Measurements from ENCODE around the gene TECTB.

TECTB gene

GRCh38 chr10:112308125-112308502, 24.9 kb downstream of the TECTB start:
- DNase-seq (ENCODE audit: low spot score) (no peak), ATAC-seq (ENCODE audit: low read depth) (no peak)
- H3K4me1 ChIP-seq (ENCODE audit: insufficient read depth, poor library complexity, severe bottlenecking) = no peaks in the 10 kb centered on the region
- H3K4me3 ChIP-seq (ENCODE audit: severe bottlenecking) = no peak overlapping the region
- no peaks in the 10 kb centered on the region for H3K27me3 ChIP-seq (ENCODE audit: insufficient read depth, poor library complexity, severe bottlenecking)
- no peak overlapping the region for H3K27ac ChIP-seq (ENCODE audit: poor library complexity, severe bottlenecking)
- no peaks in the 10 kb centered on the region for H3K36me3 ChIP-seq (ENCODE audit: low read depth)
- H3K9me3 ChIP-seq (ENCODE audit: severe bottlenecking) = no peaks in the 10 kb centered on the region
- peak; percentile 47 for TF ChIP-seq CTCF (IDR thresholded peaks at IDR 0.05; ENCODE audit: poor library complexity, severe bottlenecking)

- ATAC-seq (ENCODE audit: low read depth) (no peak), DNase-seq (ENCODE audit: low spot score) (no peak)
- Histone ChIP-seq H3K4me3 (ENCODE audit: severe bottlenecking) (no peak overlapping the region), H3K27me3 (ENCODE audit: insufficient read depth, poor library complexity, severe bottlenecking) (no peaks in the 10 kb centered on the region), H3K36me3 (ENCODE audit: low read depth) (no peaks in the 10 kb centered on the region), H3K4me1 (ENCODE audit: insufficient read depth, poor library complexity, severe bottlenecking) (no peaks in the 10 kb centered on the region), H3K9me3 (ENCODE audit: severe bottlenecking) (no peaks in the 10 kb centered on the region), H3K27ac (ENCODE audit: poor library complexity, severe bottlenecking) (no peak overlapping the region)
- TF ChIP-seq CTCF (IDR thresholded peaks at IDR 0.05; ENCODE audit: poor library complexity, severe bottlenecking) = no peak
Observed at GRCh38 chr10:112311481-112311880, 28.3 kb downstream of the TECTB start.

- H3K27me3 ChIP-seq (ENCODE audit: insufficient read depth, poor library complexity, severe bottlenecking) = no peaks in the 10 kb centered on the region
- no peaks in the 10 kb centered on the region for H3K9me3 ChIP-seq (ENCODE audit: severe bottlenecking)
- no peak overlapping the region for H3K27ac ChIP-seq (ENCODE audit: poor library complexity, severe bottlenecking)
- H3K36me3 ChIP-seq (ENCODE audit: low read depth) = no peaks in the 10 kb centered on the region
- ATAC-seq (ENCODE audit: low read depth) (no peak), DNase-seq (ENCODE audit: low spot score) (no peak)
- no peak overlapping the region for H3K4me3 ChIP-seq (ENCODE audit: severe bottlenecking)
- TF ChIP-seq CTCF (IDR thresholded peaks at IDR 0.05; ENCODE audit: poor library complexity, severe bottlenecking) = no peak
- no peaks in the 10 kb centered on the region for H3K4me1 ChIP-seq (ENCODE audit: insufficient read depth, poor library complexity, severe bottlenecking)
Observed at GRCh38 chr10:112313234-112313633, 30.0 kb downstream of the TECTB start.

GRCh38 chr10:112313911-112314310, 30.7 kb downstream of the TECTB start:
- no peak for TF ChIP-seq CTCF (IDR thresholded peaks at IDR 0.05; ENCODE audit: poor library complexity, severe bottlenecking)
- DNase-seq (ENCODE audit: low spot score) = no peak
- no peaks in the 10 kb centered on the region for H3K27me3 ChIP-seq (ENCODE audit: insufficient read depth, poor library complexity, severe bottlenecking)
- no peak for ATAC-seq (ENCODE audit: low read depth)
- no peak overlapping the region for H3K27ac ChIP-seq (ENCODE audit: poor library complexity, severe bottlenecking)
- H3K36me3 ChIP-seq (ENCODE audit: low read depth) = no peaks in the 10 kb centered on the region
- no peaks in the 10 kb centered on the region for H3K4me1 ChIP-seq (ENCODE audit: insufficient read depth, poor library complexity, severe bottlenecking)
- H3K4me3 ChIP-seq (ENCODE audit: severe bottlenecking) = no peak overlapping the region
- no peaks in the 10 kb centered on the region for H3K9me3 ChIP-seq (ENCODE audit: severe bottlenecking)

GRCh38 chr10:112314822-112315474, 31.7 kb downstream of the TECTB start:
- Histone ChIP-seq H3K27me3 (ENCODE audit: insufficient read depth, poor library complexity, severe bottlenecking) (no peaks in the 10 kb centered on the region), H3K27ac (ENCODE audit: poor library complexity, severe bottlenecking) (no peak overlapping the region), H3K9me3 (ENCODE audit: severe bottlenecking) (no peaks in the 10 kb centered on the region), H3K4me3 (ENCODE audit: severe bottlenecking) (no peak overlapping the region), H3K4me1 (ENCODE audit: insufficient read depth, poor library complexity, severe bottlenecking) (no peaks in the 10 kb centered on the region), H3K36me3 (ENCODE audit: low read depth) (no peaks in the 10 kb centered on the region)
- peak; percentile 90 for TF ChIP-seq CTCF (IDR thresholded peaks at IDR 0.05; ENCODE audit: poor library complexity, severe bottlenecking)
- peak; percentile 72 for DNase-seq (ENCODE audit: low spot score)
- ATAC-seq (ENCODE audit: low read depth) = peak; percentile 93

Data from RWPE2 (cell line).